ENCODE data around the gene GRK7.
"Not testable (repeated sequence)": the region's sequence is repeated elsewhere in the genome, so short reads cannot be mapped to it uniquely, and the experiment has no call there.

GRK7 gene

GRCh38 chr3:141762552-141762951 is 656 bp upstream of the GRK7 start:
- not testable (repeated sequence) for DNase-seq (ENCODE audit: low spot score)

- no peak for DNase-seq (ENCODE audit: low spot score)
Observed at GRCh38 chr3:141764045-141764444, 837 bp downstream of the GRK7 start.

GRCh38 chr3:141764465-141764864 is 1.3 kb downstream of the GRK7 start:
- no peak for DNase-seq (ENCODE audit: low spot score)

- no peak for DNase-seq (ENCODE audit: low spot score)
Observed at GRCh38 chr3:141764986-141765385, 1.8 kb downstream of the GRK7 start.

- DNase-seq (ENCODE audit: low spot score) = no peak
Observed at GRCh38 chr3:141767066-141767465, 3.9 kb downstream of the GRK7 start.

- DNase-seq (ENCODE audit: low spot score) = no peak
Observed at GRCh38 chr3:141769221-141769894, 6.2 kb downstream of the GRK7 start.

GRCh38 chr3:141773676-141774075 is 10.5 kb downstream of the GRK7 start:
- no peak for DNase-seq (ENCODE audit: low spot score)

- no peak for DNase-seq (ENCODE audit: low spot score)
Observed at GRCh38 chr3:141776376-141776775, 13.2 kb downstream of the GRK7 start.

- no peak for DNase-seq (ENCODE audit: low spot score)
Observed at GRCh38 chr3:141776885-141777284, 13.7 kb downstream of the GRK7 start.

GRCh38 chr3:141777957-141778813 is 15.0 kb downstream of the GRK7 start:
- no peak for DNase-seq (ENCODE audit: low spot score)

GRCh38 chr3:141779667-141780066 is 16.5 kb downstream of the GRK7 start:
- DNase-seq (ENCODE audit: low spot score) = no peak

GRCh38 chr3:141782386-141782932 is 19.3 kb downstream of the GRK7 start:
- no peak for DNase-seq (ENCODE audit: low spot score)

GRCh38 chr3:141783632-141784031 is 20.4 kb downstream of the GRK7 start:
- DNase-seq (ENCODE audit: low spot score) = no peak

- no peak for DNase-seq (ENCODE audit: low spot score)
Observed at GRCh38 chr3:141784096-141784495, 20.9 kb downstream of the GRK7 start.

GRCh38 chr3:141784531-141784930 is 21.3 kb downstream of the GRK7 start:
- no peak for DNase-seq (ENCODE audit: low spot score)

GRCh38 chr3:141788149-141788548 is 24.9 kb downstream of the GRK7 start:
- no peak for DNase-seq (ENCODE audit: low spot score)

- not testable (repeated sequence) for DNase-seq (ENCODE audit: low spot score)
Observed at GRCh38 chr3:141788750-141789149, 25.5 kb downstream of the GRK7 start.

GRCh38 chr3:141789281-141789680 is 26.1 kb downstream of the GRK7 start:
- no peak for DNase-seq (ENCODE audit: low spot score)

GRCh38 chr3:141790171-141790570 is 27.0 kb downstream of the GRK7 start:
- no peak for DNase-seq (ENCODE audit: low spot score)

- no peak for DNase-seq (ENCODE audit: low spot score)
Observed at GRCh38 chr3:141792495-141792894, 29.3 kb downstream of the GRK7 start.

GRCh38 chr3:141793476-141794260 is 30.5 kb downstream of the GRK7 start:
- DNase-seq (ENCODE audit: low spot score) = no peak

- DNase-seq (ENCODE audit: low spot score) = no peak
Observed at GRCh38 chr3:141795276-141795675, 32.1 kb downstream of the GRK7 start.

GRCh38 chr3:141795741-141796080 is 32.5 kb downstream of the GRK7 start:
- DNase-seq (ENCODE audit: low spot score) = no peak
